Trophoblast cell (in vitro differentiated cells and primary cell): ENCODE measurements around the gene KIAA1958.
"Not testable (repeated sequence)": the region's sequence is repeated elsewhere in the genome, so short reads cannot be mapped to it uniquely, and the experiment has no call there.

Experiments
- DNase-seq, 2 donors: peaks; one replicate each; pipeline ENCODE4 v3.0.0-alpha.2; 2016
- H2AFZ ChIP-seq: 2 replicates; pipeline ENCODE4 v1.6.1; 2013; ENCODE audit warnings: low read length, moderate library complexity, mild to moderate bottlenecking; ENCODE audit not compliant: insufficient read depth, poor library complexity
- H2AK5ac ChIP-seq: 2 replicates; pipeline ENCODE4 v1.6.1; 2013; ENCODE audit warnings: mild to moderate bottlenecking, low read length
- H2BK120ac ChIP-seq: 2 replicates; pipeline ENCODE4 v1.6.1; 2013; ENCODE audit warnings: low read length, mild to moderate bottlenecking, moderate library complexity; ENCODE audit not compliant: insufficient read depth, poor library complexity
- H2BK12ac ChIP-seq: 2 replicates; pipeline ENCODE4 v1.6.1; 2013; ENCODE audit warnings: mild to moderate bottlenecking, low read length, moderate library complexity
- H2BK5ac ChIP-seq: 2 replicates; pipeline ENCODE4 v1.6.1; 2013; ENCODE audit warnings: low read length, low read depth, moderate library complexity, mild to moderate bottlenecking; ENCODE audit not compliant: poor library complexity
- H3K14ac ChIP-seq: 2 replicates; pipeline ENCODE4 v1.6.1; 2013; ENCODE audit warnings: mild to moderate bottlenecking, low read length
- H3K18ac ChIP-seq: 2 replicates; pipeline ENCODE4 v1.6.1; 2013; ENCODE audit warnings: mild to moderate bottlenecking, low read length
- H3K23ac ChIP-seq: 2 replicates; pipeline ENCODE4 v1.6.1; 2013; ENCODE audit warnings: low read length
- H3K27ac ChIP-seq: 2 replicates; pipeline ENCODE4 v1.5.1; 2013; ENCODE audit warnings: low read depth, mild to moderate bottlenecking, inconsistent platforms, low read length, moderate library complexity
- H3K27me3 ChIP-seq: 2 replicates; pipeline ENCODE4 v1.6.1; 2013; ENCODE audit warnings: inconsistent platforms, mild to moderate bottlenecking, low read length, moderate library complexity; ENCODE audit not compliant: insufficient read depth
- H3K36me3 ChIP-seq, 2 experiments: 1 replicate in 1 of 2; 2 replicates in 1 of 2; pipeline ENCODE4 v1.6.1; 2013; ENCODE audit warnings: low read length in 2 of 2, mild to moderate bottlenecking in 2 of 2, moderate library complexity in 1 of 2; ENCODE audit not compliant: insufficient read depth in 2 of 2, control insufficient read depth in 1 of 2
- H3K4ac ChIP-seq: 2 replicates; pipeline ENCODE4 v1.6.1; 2013; ENCODE audit warnings: low read depth, mild to moderate bottlenecking, low read length, moderate library complexity
- H3K4me1 ChIP-seq, 2 experiments: 1 replicate in 1 of 2; 2 replicates in 1 of 2; pipeline ENCODE4 v1.6.1; 2013; ENCODE audit warnings: low read length in 2 of 2, mild to moderate bottlenecking in 2 of 2, moderate library complexity in 1 of 2; ENCODE audit not compliant: insufficient read depth in 2 of 2, control insufficient read depth in 1 of 2
- H3K4me2 ChIP-seq: 2 replicates; pipeline ENCODE4 v1.6.1; 2013; ENCODE audit warnings: inconsistent platforms, mild to moderate bottlenecking, low read length, moderate library complexity
- H3K4me3 ChIP-seq: 2 replicates; pipeline ENCODE4 v1.5.1; 2013; ENCODE audit warnings: mild to moderate bottlenecking, low read depth, low read length, inconsistent platforms
- H3K79me1 ChIP-seq: one replicate; pipeline ENCODE4 v1.6.1; 2013; ENCODE audit warnings: low read length
- H3K79me2 ChIP-seq: 2 replicates; pipeline ENCODE4 v1.6.1; 2013; ENCODE audit warnings: low read length, mild to moderate bottlenecking; ENCODE audit not compliant: control insufficient read depth, insufficient read depth, poor library complexity
- H3K9ac ChIP-seq: 2 replicates; pipeline ENCODE4 v1.6.1; 2013; ENCODE audit warnings: mild to moderate bottlenecking, low read length
- H3K9me3 ChIP-seq: 2 replicates; pipeline ENCODE4 v1.6.1; 2013; ENCODE audit warnings: low read depth, mild to moderate bottlenecking, control low read depth, inconsistent platforms, low read length; ENCODE audit not compliant: insufficient read depth
- H4K12ac ChIP-seq: 2 replicates; pipeline ENCODE4 v1.6.1; 2013; ENCODE audit warnings: low read depth, mild to moderate bottlenecking, low read length, moderate library complexity
- H4K8ac ChIP-seq: 2 replicates; pipeline ENCODE4 v1.6.1; 2013; ENCODE audit warnings: low read depth, mild to moderate bottlenecking, low read length, moderate library complexity
- H4K91ac ChIP-seq: one replicate; pipeline ENCODE4 v1.6.1; 2013; ENCODE audit warnings: low read depth, mild to moderate bottlenecking, low read length, moderate library complexity
- WGBS: extraction: QIAGEN DNeasy Blood & Tissue Kit; methylation state at CpG from one replicate; pipeline ENCODE4 v1.1.7; 2013; ENCODE audit warnings: missing lambda C conversion rate; ENCODE audit not compliant: insufficient read length, insufficient coverage; ENCODE audit errors: extremely low coverage; 5-methylcytosine and 5-hydroxymethylcytosine counted together

Gene KIAA1958

DNA sequence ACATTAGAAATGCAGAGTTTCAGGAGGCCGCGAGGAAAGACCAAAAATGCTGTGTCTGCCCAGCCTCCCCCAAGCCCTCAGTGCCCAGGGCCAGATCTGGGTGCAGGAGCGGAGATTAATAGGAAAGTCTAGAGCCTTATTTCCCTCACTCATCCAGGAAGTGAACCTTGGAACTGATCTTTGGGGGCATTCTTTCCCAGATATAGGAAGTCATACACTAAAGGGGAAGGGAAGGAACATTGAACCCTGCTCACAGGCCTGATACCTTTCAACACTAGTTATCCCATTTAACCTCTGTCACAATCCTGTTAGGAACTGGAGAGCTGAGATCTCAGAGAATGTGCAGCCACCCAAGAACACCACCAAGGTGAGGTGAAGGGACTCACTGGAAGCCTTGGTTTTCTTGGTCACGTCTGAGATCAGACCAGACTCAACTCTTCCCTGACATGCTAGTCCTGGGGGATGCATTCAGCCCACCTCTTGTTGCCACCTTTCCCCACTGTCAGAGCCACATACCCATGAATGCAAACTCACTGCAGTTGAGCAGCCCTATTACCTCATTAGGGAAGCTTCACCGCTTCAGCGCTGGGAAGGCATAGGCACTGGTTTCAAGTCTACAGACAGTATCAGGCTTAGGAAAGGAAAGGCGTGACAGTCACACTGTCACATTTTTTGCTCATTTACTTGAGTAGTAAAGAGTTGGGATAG is 95.0 kb downstream of the KIAA1958 start:
- Histone ChIP-seq H3K79me1 (no peaks in the 10 kb centered on the region), H3K18ac (no peak overlapping the region), H3K27me3 (no peaks in the 10 kb centered on the region)

DNA sequence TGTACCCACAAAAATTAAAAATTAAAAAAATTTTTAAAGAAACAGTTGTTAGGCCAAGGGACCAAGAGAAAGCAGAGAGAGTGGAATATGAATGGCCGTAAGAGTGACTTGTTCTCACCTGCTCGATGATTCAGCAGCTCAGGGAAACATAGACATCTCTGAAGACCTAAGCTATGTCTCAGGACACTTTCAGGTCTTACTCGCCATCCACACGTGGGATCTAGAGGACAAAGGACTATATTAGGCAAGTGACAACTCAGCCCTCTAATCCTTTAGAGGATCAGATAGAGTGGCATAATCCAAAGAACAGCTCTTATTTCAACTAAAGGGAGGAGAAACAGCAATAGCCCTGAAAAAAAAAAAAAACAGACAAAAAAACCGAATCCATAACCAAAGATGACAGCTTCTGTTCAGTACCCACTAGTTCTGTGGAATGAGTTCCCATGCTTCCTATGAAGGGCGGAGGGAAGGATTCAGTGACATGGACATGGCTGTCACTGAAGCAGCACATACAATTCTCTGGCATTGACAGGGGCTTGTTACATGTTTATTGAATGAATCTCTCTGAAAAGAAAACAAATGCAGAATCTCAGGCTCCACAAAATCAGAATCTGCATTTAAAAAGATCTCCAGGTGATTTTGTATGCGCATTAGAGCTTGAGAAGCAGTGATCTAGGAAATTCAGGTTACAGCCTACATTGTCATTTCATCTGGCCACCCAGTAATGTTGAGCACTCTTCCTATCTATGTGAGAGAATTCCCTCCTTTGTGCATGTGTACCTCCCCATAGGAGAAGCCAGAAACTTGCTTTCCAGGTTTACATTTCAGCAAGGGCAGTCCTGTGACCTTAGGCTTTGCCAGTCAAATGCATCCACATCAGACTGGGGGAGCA is 96.0 kb downstream of the KIAA1958 start:
- H3K79me2 ChIP-seq: no peaks in the 10 kb centered on the region
- no CpG with 5 or more reads among the region's 7 CpGs for WGBS
- no peaks in the 10 kb centered on the region for H3K27me3 ChIP-seq
- H3K9ac ChIP-seq: no peak overlapping the region
- no peak overlapping the region for H3K18ac ChIP-seq
- H3K23ac ChIP-seq: no peak overlapping the region
- H3K4me1 ChIP-seq: peaks cover 0 to 2% of the 10 kb centered on the region in 2 experiments
- H3K79me1 ChIP-seq: no peaks in the 10 kb centered on the region
- no peak overlapping the region for H4K8ac ChIP-seq
- H2BK120ac ChIP-seq: no peak overlapping the region
- H2BK12ac ChIP-seq: no peak overlapping the region
- H2AFZ ChIP-seq: no peak overlapping the region
- H4K91ac ChIP-seq: no peak overlapping the region
- no peak overlapping the region for H3K4ac ChIP-seq
- H3K9me3 ChIP-seq: no peaks in the 10 kb centered on the region
- H2BK5ac ChIP-seq: no peak overlapping the region
- no peak for DNase-seq
- H3K36me3 ChIP-seq: no peaks in the 10 kb centered on the region
- H2AK5ac ChIP-seq: no peak overlapping the region
- H3K4me3 ChIP-seq: no peak overlapping the region
- no peak overlapping the region for H3K27ac ChIP-seq
- H3K14ac ChIP-seq: no peak overlapping the region
- H4K12ac ChIP-seq: no peak overlapping the region
- no peak overlapping the region for H3K4me2 ChIP-seq

More for the DNA sequence above, 95.0 kb downstream of the KIAA1958 start:
- Histone ChIP-seq H2BK120ac (no peak overlapping the region), H3K4me1 (peaks cover 0 to 2% of the 10 kb centered on the region in 2 experiments), H3K27ac (no peak overlapping the region), H2BK5ac (no peak overlapping the region), H2AFZ (no peak overlapping the region), H3K4ac (no peak overlapping the region), H3K9ac (no peak overlapping the region), H4K91ac (no peak overlapping the region), H3K79me2 (no peaks in the 10 kb centered on the region), H3K9me3 (no peaks in the 10 kb centered on the region), H3K4me3 (no peak overlapping the region), H3K4me2 (no peak overlapping the region), H3K36me3 (no peaks in the 10 kb centered on the region), H2BK12ac (no peak overlapping the region), H3K14ac (no peak overlapping the region), H2AK5ac (no peak overlapping the region), H4K12ac (no peak overlapping the region), H3K23ac (no peak overlapping the region), H4K8ac (no peak overlapping the region)
- no peak for DNase-seq
- no CpG with 5 or more reads among the region's 7 CpGs for WGBS

DNA sequence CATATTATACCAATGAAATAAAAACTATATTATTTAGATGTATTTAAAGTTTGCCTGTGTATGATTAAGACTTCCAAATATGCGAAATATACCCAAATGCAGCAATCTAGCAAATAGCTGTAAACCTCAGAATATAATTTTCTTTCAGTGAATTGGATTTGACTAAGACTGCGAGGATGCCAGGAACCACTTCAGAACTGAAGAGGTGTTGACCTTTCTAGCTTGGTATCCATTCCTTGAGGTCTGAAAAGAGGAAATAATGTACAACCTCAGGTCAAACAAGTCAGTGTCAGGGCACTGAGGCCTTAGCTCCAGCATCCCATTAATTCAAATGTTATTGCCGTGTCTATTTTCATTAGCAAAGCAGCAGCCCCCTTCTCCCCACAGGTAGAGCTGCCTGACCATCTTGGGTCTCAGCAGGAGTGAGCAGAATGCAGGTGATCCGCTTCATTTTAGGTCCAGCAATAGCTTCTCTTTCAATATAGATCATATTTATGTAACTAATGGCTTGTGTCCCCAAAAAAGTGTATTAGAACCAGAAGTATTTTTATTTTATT is 100.0 kb downstream of the KIAA1958 start:
- no peak overlapping the region for H4K8ac ChIP-seq
- H2BK12ac ChIP-seq: no peak overlapping the region
- H3K23ac ChIP-seq: no peak overlapping the region
- no peak overlapping the region for H3K9ac ChIP-seq
- H3K9me3 ChIP-seq: no peaks in the 10 kb centered on the region
- no peaks in the 10 kb centered on the region for H3K36me3 ChIP-seq
- H2BK120ac ChIP-seq: no peak overlapping the region
- H2AK5ac ChIP-seq: no peak overlapping the region
- H3K27ac ChIP-seq: no peak overlapping the region
- H3K14ac ChIP-seq: no peak overlapping the region
- no peak overlapping the region for H3K4ac ChIP-seq
- no peak overlapping the region for H4K12ac ChIP-seq
- H2AFZ ChIP-seq: no peak overlapping the region
- no peak overlapping the region for H3K4me2 ChIP-seq
- H3K4me3 ChIP-seq: no peak overlapping the region
- no peak overlapping the region for H2BK5ac ChIP-seq
- H3K4me1 ChIP-seq: peaks cover 0 to 2% of the 10 kb centered on the region in 2 experiments
- H3K18ac ChIP-seq: no peak overlapping the region
- H3K79me2 ChIP-seq: no peaks in the 10 kb centered on the region
- no peaks in the 10 kb centered on the region for H3K27me3 ChIP-seq
- WGBS: no CpG with 5 or more reads among the region's 4 CpGs
- no peak for DNase-seq
- H3K79me1 ChIP-seq: no peaks in the 10 kb centered on the region
- no peak overlapping the region for H4K91ac ChIP-seq

DNA sequence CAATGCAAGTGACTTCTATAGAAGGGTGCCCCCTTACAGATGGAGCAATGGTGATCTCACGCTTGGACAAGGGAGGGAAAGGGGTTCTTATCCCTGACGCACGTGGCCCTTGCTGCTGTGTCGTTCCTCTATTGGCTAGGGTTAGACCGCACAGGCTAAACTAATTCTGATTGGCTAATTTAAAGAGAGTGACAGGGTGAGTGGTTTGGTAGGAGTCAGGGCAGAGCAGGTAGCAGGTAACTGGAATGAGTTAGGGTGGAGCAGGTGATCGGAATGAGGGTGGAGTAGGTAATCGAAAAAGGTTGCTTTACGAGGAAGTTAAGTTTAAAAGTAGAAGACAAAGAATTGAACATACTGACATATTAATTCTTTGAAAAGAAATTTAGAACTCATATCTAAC is 105.2 kb downstream of the KIAA1958 start:
- not testable (repeated sequence) for H3K79me2 ChIP-seq, H4K8ac ChIP-seq, H3K9ac ChIP-seq, H4K12ac ChIP-seq, H3K27me3 ChIP-seq, DNase-seq, H2BK12ac ChIP-seq, H3K27ac ChIP-seq, H3K36me3 ChIP-seq, H4K91ac ChIP-seq, H3K18ac ChIP-seq, H2BK5ac ChIP-seq, H3K79me1 ChIP-seq, H3K4me1 ChIP-seq, H3K23ac ChIP-seq, H3K14ac ChIP-seq, H2AFZ ChIP-seq, H3K4me3 ChIP-seq, H3K4ac ChIP-seq, H3K9me3 ChIP-seq, H2BK120ac ChIP-seq, H2AK5ac ChIP-seq, H3K4me2 ChIP-seq
- WGBS: 100% methylated on average over 2 of the region's 8 CpGs
